Neural progenitor cell (in vitro differentiated cells): ENCODE data around the gene DIAPH3. TPM values are rescaled to one million over a fixed set of nuclear protein-coding genes. Genes with fewer than 3 reads are reported as not detected.
"Not testable (repeated sequence)": the region's sequence is repeated elsewhere in the genome, so short reads cannot be mapped to it uniquely, and the experiment has no call there.

Experiments used
- DNase-seq: peaks from one replicate; pipeline ENCODE4 v3.0.0-alpha.2; 2016; ENCODE audit warnings: low spot score
- H2AFZ ChIP-seq: fragments of 200-600 bp; sonication (generic); replicated peaks from 2 replicates; pipeline ENCODE4 v1.6.1; 2016; ENCODE audit warnings: antibody characterized with exemption
- H3F3A ChIP-seq: fragments of 200-600 bp; sonication (generic); 2 replicates; pipeline ENCODE4 v1.6.1; 2016; ENCODE audit warnings: antibody characterized with exemption, low read depth
- H3K27ac ChIP-seq: fragments of 200-600 bp; sonication (generic); 2 replicates; pipeline ENCODE4 v1.5.1; 2016; ENCODE audit warnings: mild to moderate bottlenecking
- H3K27me3 ChIP-seq: fragments of 200-600 bp; sonication (generic); 2 replicates; pipeline ENCODE4 v1.6.1; 2016; ENCODE audit warnings: mild to moderate bottlenecking, moderate library complexity
- H3K36me3 ChIP-seq: fragments of 200-600 bp; sonication (generic); 2 replicates; pipeline ENCODE4 v1.5.1; 2016
- H3K4me1 ChIP-seq: fragments of 200-600 bp; sonication (generic); 2 replicates; pipeline ENCODE4 v1.6.1; 2016; ENCODE audit warnings: mixed run types
- H3K4me2 ChIP-seq: fragments of 200-600 bp; sonication (generic); 2 replicates; pipeline ENCODE4 v1.6.1; 2016
- H3K4me3 ChIP-seq: fragments of 200-600 bp; sonication (generic); 2 replicates; pipeline ENCODE4 v1.5.1; 2016
- H3K79me2 ChIP-seq: fragments of 200-600 bp; sonication (generic); 2 replicates; pipeline ENCODE4 v1.6.1; 2016; ENCODE audit warnings: low read depth
- H3K9ac ChIP-seq: fragments of 200-600 bp; sonication (generic); 2 replicates; pipeline ENCODE4 v1.6.1; 2016
- H3K9me3 ChIP-seq: fragments of 200-600 bp; sonication (generic); 2 replicates; pipeline ENCODE4 v1.5.1; 2016; ENCODE audit warnings: low read depth
- H4K20me1 ChIP-seq: fragments of 200-600 bp; sonication (generic); 2 replicates; pipeline ENCODE4 v1.6.1; 2016; ENCODE audit warnings: low read depth
- H3K27ac Mint-ChIP-seq: 3 replicates; pipeline ENCODE4 v1.8.0; 2021; ENCODE audit warnings: mixed read lengths
- H3K27me3 Mint-ChIP-seq: 2 replicates; pipeline ENCODE4 v1.8.0; 2022; ENCODE audit warnings: low read depth, mild to moderate bottlenecking, inconsistent platforms, moderate library complexity, mixed read lengths; ENCODE audit not compliant: insufficient read depth
- H3K36me3 Mint-ChIP-seq: 3 replicates; pipeline ENCODE4 v1.8.0; 2021; ENCODE audit warnings: mixed read lengths
- H3K4me1 Mint-ChIP-seq: 3 replicates; pipeline ENCODE4 v1.8.0; 2021; ENCODE audit warnings: mixed read lengths
- H3K4me3 Mint-ChIP-seq: 3 replicates; pipeline ENCODE4 v1.8.0; 2021; ENCODE audit warnings: mild to moderate bottlenecking, moderate library complexity, mixed read lengths
- H3K9me3 Mint-ChIP-seq: 3 replicates; pipeline ENCODE4 v1.8.0; 2020; ENCODE audit warnings: mixed read lengths
- CTCF ChIP-seq: fragments of 200-600 bp; sonication (generic); IDR thresholded peaks from 2 replicates; pipeline ENCODE4 v1.5.1; 2017; ENCODE audit warnings: antibody characterized with exemption, mild to moderate bottlenecking
- EZH2 ChIP-seq: fragments of 200-600 bp; sonication (generic); IDR thresholded peaks from 2 replicates; pipeline ENCODE4 v1.6.1; 2017; ENCODE audit warnings: antibody characterized with exemption, mild to moderate bottlenecking, moderate library complexity
- EZH2phosphoT487 ChIP-seq: fragments of 200-600 bp; sonication (generic); IDR thresholded peaks from 2 replicates; pipeline ENCODE4 v1.6.1; 2017; ENCODE audit warnings: antibody characterized with exemption
- total RNA-seq: library from RNA; depleted of rRNA; stranded (reverse); fragments of >200 nt; gene quantifications from 2 replicates; pipeline ENCODE4 v1.2.3, GENCODE V29; 2015; ENCODE audit warnings: low replicate concordance

DIAPH3 gene
- total RNA-seq, 1 donor from 2014 or later, result 51.5 TPM

DNA sequence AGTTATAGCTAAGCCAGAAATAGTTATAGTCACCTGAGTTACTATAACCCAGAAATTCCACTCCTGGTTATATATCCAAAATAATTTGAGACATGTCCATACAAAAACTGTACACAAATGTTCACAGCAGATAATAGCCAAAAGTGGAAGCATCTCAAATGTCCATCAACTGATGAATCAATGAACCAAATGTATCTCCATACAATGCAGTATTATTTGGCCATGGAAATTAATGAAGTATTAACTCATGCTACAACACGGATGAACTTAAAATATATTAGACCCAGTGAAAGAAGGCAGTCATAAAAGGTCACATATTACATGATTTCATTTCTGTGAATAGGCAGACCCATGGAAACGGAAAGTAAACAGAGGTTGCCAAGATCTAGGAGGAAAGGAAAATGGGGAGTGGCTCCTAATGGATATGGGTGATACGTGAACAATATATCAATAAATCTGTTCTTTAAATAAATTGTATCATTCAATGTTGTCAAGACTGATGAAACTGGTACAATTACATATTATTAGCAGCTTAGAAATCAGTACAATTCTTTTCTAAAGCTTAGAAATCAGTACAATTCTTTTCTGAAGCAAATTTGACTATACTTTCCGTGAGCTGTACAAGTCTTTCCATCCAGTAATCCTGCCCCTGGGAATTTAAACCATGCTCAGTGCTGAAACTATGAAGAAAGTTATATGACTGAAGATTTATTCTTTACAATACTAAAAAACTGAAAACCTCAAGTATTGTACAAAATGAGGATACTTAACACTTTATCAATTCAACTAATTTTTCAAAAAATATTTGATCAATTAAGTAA, 47.0 kb upstream of the DIAPH3 start:
- DNase-seq, result no peak
- Histone ChIP-seq H3K9ac (no peak overlapping the region), H3K36me3 (no peaks in the 10 kb centered on the region), H3K9me3 (no peaks in the 10 kb centered on the region), H3K4me3 (no peak overlapping the region), H3K4me1 (no peaks in the 10 kb centered on the region), H4K20me1 (no peaks in the 10 kb centered on the region), H2AFZ (no peak overlapping the region), H3K79me2 (no peaks in the 10 kb centered on the region), H3F3A (no peaks in the 10 kb centered on the region), H3K27ac (no peak overlapping the region), H3K27me3 (no peaks in the 10 kb centered on the region), H3K4me2 (no peak overlapping the region)
- Mint-ChIP-seq H3K9me3 (no peaks in the 10 kb centered on the region), H3K4me1 (no peaks in the 10 kb centered on the region), H3K27me3 (no peaks in the 10 kb centered on the region), H3K27ac (no peak overlapping the region), H3K36me3 (no peaks in the 10 kb centered on the region), H3K4me3 (no peak overlapping the region)
- TF ChIP-seq CTCF (no peak), EZH2phosphoT487 (no peak)

GRCh38 chr13:60205499-60205898, 41.8 kb upstream of the DIAPH3 start:
- H3K4me1 Mint-ChIP-seq, H3K9me3 ChIP-seq, H3K4me3 Mint-ChIP-seq, H4K20me1 ChIP-seq, H3K36me3 ChIP-seq, H3K27me3 Mint-ChIP-seq, H3K4me1 ChIP-seq, H3K27me3 ChIP-seq, H3K36me3 Mint-ChIP-seq, H3K4me2 ChIP-seq, H3K4me3 ChIP-seq, H3K27ac Mint-ChIP-seq, H3F3A ChIP-seq, H3K9ac ChIP-seq, H3K27ac ChIP-seq, H3K9me3 Mint-ChIP-seq, H3K79me2 ChIP-seq, DNase-seq, H2AFZ ChIP-seq: not testable (repeated sequence)

GRCh38 chr13:60201286-60201685, 37.6 kb upstream of the DIAPH3 start:
- Histone ChIP-seq H3K4me2 (no peak overlapping the region), H3K9me3 (no peaks in the 10 kb centered on the region), H3K79me2 (no peaks in the 10 kb centered on the region), H4K20me1 (no peaks in the 10 kb centered on the region), H3K27me3 (no peaks in the 10 kb centered on the region), H3K4me3 (no peak overlapping the region), H3K4me1 (no peaks in the 10 kb centered on the region), H3F3A (no peaks in the 10 kb centered on the region), H2AFZ (no peak overlapping the region), H3K36me3 (no peaks in the 10 kb centered on the region), H3K27ac (no peak overlapping the region), H3K9ac (no peak overlapping the region)
- Mint-ChIP-seq H3K27me3 (peaks cover 2% of the 10 kb centered on the region), H3K36me3 (no peaks in the 10 kb centered on the region), H3K9me3 (no peaks in the 10 kb centered on the region), H3K27ac (no peak overlapping the region), H3K4me3 (no peak overlapping the region), H3K4me1 (no peaks in the 10 kb centered on the region)
- no peak for DNase-seq
- no peak for TF ChIP-seq EZH2
- TF ChIP-seq EZH2phosphoT487, result no peak
- no peak for TF ChIP-seq CTCF

DNA sequence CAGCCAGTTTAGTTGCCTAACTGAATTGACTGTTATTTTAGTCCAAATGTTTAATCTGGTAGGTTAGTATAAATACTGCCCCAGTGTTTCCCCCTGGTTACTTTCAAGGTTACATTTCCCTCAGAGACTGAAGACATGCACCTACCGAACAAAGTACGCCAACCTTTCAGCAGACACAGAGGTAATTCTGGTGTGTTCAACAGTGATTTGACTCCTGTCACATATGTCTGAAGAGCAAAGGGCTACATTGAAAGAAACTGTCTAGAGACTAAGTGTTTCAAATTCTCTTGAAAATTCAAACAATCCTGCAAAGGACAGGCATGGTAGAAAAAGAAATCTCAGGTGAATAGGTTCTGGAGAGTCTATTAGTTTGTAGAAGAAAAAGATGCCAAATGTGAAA, 32.2 kb upstream of the DIAPH3 start:
- H3K4me1 ChIP-seq, H3K9me3 Mint-ChIP-seq, H3K36me3 Mint-ChIP-seq, H3K9me3 ChIP-seq, H3K4me3 ChIP-seq, H2AFZ ChIP-seq, H3K27me3 Mint-ChIP-seq, H3K36me3 ChIP-seq, H3K4me2 ChIP-seq, H3K4me3 Mint-ChIP-seq, H3F3A ChIP-seq, H3K4me1 Mint-ChIP-seq, H3K27me3 ChIP-seq, H3K9ac ChIP-seq, DNase-seq, H4K20me1 ChIP-seq, H3K27ac Mint-ChIP-seq, H3K27ac ChIP-seq, H3K79me2 ChIP-seq: not testable (repeated sequence)
